Endothelial cell of umbilical vein (primary cell): ENCODE measurements around the gene DYNLT1. TPM values are rescaled to one million over a fixed set of nuclear protein-coding genes. Genes with fewer than 3 reads are reported as not detected.
"Not testable (repeated sequence)": the region's sequence is repeated elsewhere in the genome, so short reads cannot be mapped to it uniquely, and the experiment has no call there.

Source experiments
- BruUV-seq: library from RNA; stranded (reverse); fragments of 400-500 nt; replicated peaks from 2 replicates; lab custom pipeline; 2021; lab: Mats Ljungman, UMichigan
- CTCF ChIA-PET: fragments of 300-600, 350-600 bp; sonication (Branson Sonifier 250); formaldehyde crosslinking; loops from one replicate; lab custom pipeline; 2021; ENCODE audit warnings: antibody characterized with exemption, inconsistent platforms; lab: Charles Lee
- POLR2A ChIA-PET: fragments of 300-600, 350-600 bp; sonication (Branson Sonifier 250); formaldehyde crosslinking; loops from one replicate; lab custom pipeline; 2021; ENCODE audit warnings: antibody characterized with exemption, inconsistent platforms; lab: Charles Lee
- DNase-seq: peaks from one replicate; pipeline ENCODE4 v3.0.0-alpha.2; 2011; ENCODE audit warnings: low read depth, low spot score
- FAIRE-seq: peaks from 2 replicates; lab custom pipeline; 2011; peaks lifted over from hg19 to GRCh38; lab: Jason Lieb, UNC
- H2AFZ ChIP-seq: 2 replicates; pipeline ENCODE4 v1.6.0; 2012; ENCODE audit warnings: low read depth, low read length, control low read depth, inconsistent platforms
- H3K27ac ChIP-seq: 2 replicates; pipeline ENCODE4 v1.5.1; 2011; ENCODE audit warnings: low read depth, mild to moderate bottlenecking, control low read depth, low read length, moderate library complexity; ENCODE audit not compliant: insufficient read depth
- H3K27me3 ChIP-seq, 2 experiments: 2 replicates each; pipeline versions ENCODE4 v1.6.0 to v1.6.1; 2011; ENCODE audit warnings: low read length in 2 of 2, mixed read lengths in 1 of 2; ENCODE audit not compliant: control insufficient read depth in 2 of 2, insufficient read depth in 2 of 2
- H3K36me3 ChIP-seq, 2 experiments: 2 replicates in 1 of 2; 3 replicates in 1 of 2; pipeline ENCODE4 v1.5.1; 2011; ENCODE audit warnings: low read length in 2 of 2, mild to moderate bottlenecking in 1 of 2, moderate library complexity in 1 of 2; ENCODE audit not compliant: control insufficient read depth in 2 of 2, insufficient read depth in 2 of 2; ENCODE audit errors: extremely low read depth in 1 of 2
- H3K4me1 ChIP-seq: 3 replicates; pipeline ENCODE4 v1.5.1; 2011; ENCODE audit warnings: mild to moderate bottlenecking, low read length; ENCODE audit not compliant: control insufficient read depth, insufficient read depth; ENCODE audit errors: extremely low read depth
- H3K4me2 ChIP-seq: 2 replicates; pipeline ENCODE4 v1.6.1; 2011; ENCODE audit warnings: low read length, control low read depth, mixed read lengths; ENCODE audit not compliant: insufficient read depth
- H3K4me3 ChIP-seq, 3 experiments: fragments of 200-600 bp in 1 of 3; sonication (generic), shearing (Covaris generic) in 1 of 3; replicated peaks in 1 of 3; 2 replicates each; pipeline ENCODE4 v1.5.1; 2011 to 2016; ENCODE audit warnings: control low read depth in 3 of 3, low read length in 3 of 3, mild to moderate bottlenecking in 2 of 3, inconsistent platforms in 1 of 3, low read depth in 1 of 3, moderate library complexity in 1 of 3; ENCODE audit not compliant: insufficient read depth in 1 of 3
- H3K79me2 ChIP-seq: 2 replicates; pipeline ENCODE4 v1.6.0; 2012; ENCODE audit warnings: low read length, inconsistent platforms; ENCODE audit not compliant: control insufficient read depth, insufficient read depth
- H3K9ac ChIP-seq: replicated peaks from 2 replicates; pipeline ENCODE3; 2011; ENCODE audit warnings: low read length, control low read depth; ENCODE audit not compliant: insufficient read depth; ENCODE audit errors: extremely low read depth
- H3K9me1 ChIP-seq: replicated peaks from 3 replicates; pipeline ENCODE4 v1.6.0; 2011; ENCODE audit warnings: mild to moderate bottlenecking, low read length; ENCODE audit not compliant: control insufficient read depth, insufficient read depth; ENCODE audit errors: extremely low read depth
- H3K9me3 ChIP-seq: replicated peaks from 2 replicates; pipeline ENCODE4 v1.5.1; 2012; ENCODE audit warnings: low read length, inconsistent platforms; ENCODE audit not compliant: control insufficient read depth, insufficient read depth
- H4K20me1 ChIP-seq: replicated peaks from 2 replicates; pipeline ENCODE3; 2011; ENCODE audit warnings: mild to moderate bottlenecking, low read length; ENCODE audit not compliant: control insufficient read depth, insufficient read depth; ENCODE audit errors: extremely low read depth
- CTCF ChIP-seq, 2 donors: IDR thresholded peaks; 1 replicate in 1 of 2; 2 replicates in 1 of 2; pipeline ENCODE4 v1.5.1; 2011; ENCODE audit warnings: low read length in 2 of 2, mild to moderate bottlenecking in 2 of 2, moderate library complexity in 2 of 2, control low read depth in 1 of 2, inconsistent platforms in 1 of 2, low read depth in 1 of 2; ENCODE audit not compliant: insufficient read depth in 1 of 2; ENCODE audit errors: extremely low read depth in 1 of 2
- MYC ChIP-seq: IDR thresholded peaks from one replicate; pipeline ENCODE4 v1.6.1; 2011; ENCODE audit warnings: mild to moderate bottlenecking, low read depth, low read length
- POLR2AphosphoS5 ChIP-seq: IDR thresholded peaks from 2 replicates; pipeline ENCODE4 v1.6.1; 2012; ENCODE audit warnings: low read depth, mild to moderate bottlenecking, control low read depth, low read length, moderate library complexity; ENCODE audit not compliant: insufficient read depth
- dilution Hi-C: fragments of 300-500 bp; cut with MboI; formaldehyde crosslinking; loops from one replicate; pipeline ENCODE4 v1.15.0; 2019; ENCODE audit warnings: low sequenced_read_pairs; ENCODE audit not compliant: extremely low pct_ligation_motif_present
- intact Hi-C: fragments of 100-400 bp; cut with micrococcal nuclease; formaldehyde crosslinking; loops from one replicate; pipeline ENCODE4 v1.10.0; 2022
- polyA plus RNA-seq, 4 experiments: library from polyadenylated mRNA; depleted of rRNA in 3 of 4; stranded (reverse) in 3 of 4; unstranded in 1 of 4; fragments of >200 nt; gene quantifications; 2 replicates each; pipeline versions ENCODE4 v1.2.1 to v1.2.3, GENCODE V29; 2011 to 2012; ENCODE audit warnings: missing spikeins in 1 of 4
- total RNA-seq: library from RNA; stranded (reverse); gene quantifications from 2 replicates; pipeline ENCODE4 v1.2.3, GENCODE V29; 2021

Gene DYNLT1
- total and polyA plus RNA-seq, 2 donors (not counting 3 experiments of a cell fraction or from before 2014, with no cell fraction given) = 162 to 267 TPM

DNA sequence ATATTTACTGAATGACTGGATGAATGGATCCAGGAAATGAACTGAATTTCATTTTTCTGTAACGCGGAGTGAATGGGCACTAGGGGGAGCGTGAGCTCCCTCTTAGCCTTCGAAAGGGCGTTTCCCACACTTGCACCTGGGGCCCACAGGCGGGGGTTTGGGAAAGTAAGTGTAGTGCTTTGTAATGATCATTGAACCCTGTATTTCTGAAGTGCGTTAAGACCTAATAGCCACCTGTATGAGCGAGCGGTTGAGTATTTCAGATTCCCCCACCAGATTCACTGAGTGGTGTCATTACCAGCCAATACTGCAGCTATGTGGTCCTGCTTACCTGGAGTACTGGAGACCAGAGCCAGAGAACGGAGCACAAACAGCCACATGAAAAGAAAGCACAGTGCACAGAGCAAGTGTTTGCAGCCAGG lies 15.8 kb upstream of the DYNLT1 start:
- no peak for TF ChIP-seq MYC
- peak; percentile 44 to 64 for TF ChIP-seq CTCF (IDR thresholded peaks at IDR 0.05; ENCODE audit: extremely low read depth in 1 of 2, insufficient read depth in 1 of 2, low read depth in 1 of 2, low read length in 2 of 2)
- no peak for TF ChIP-seq POLR2AphosphoS5
- no peak for FAIRE-seq
- Histone ChIP-seq H2AFZ (no peak overlapping the region), H4K20me1 (no peaks in the 10 kb centered on the region), H3K9ac (no peak overlapping the region), H3K79me2 (no peaks in the 10 kb centered on the region), H3K9me1 (no peaks in the 10 kb centered on the region), H3K4me1 (no peaks in the 10 kb centered on the region), H3K27me3 (peaks cover 11 to 14% of the 10 kb centered on the region in 2 experiments), H3K4me3 (no peak overlapping the region), H3K4me2 (no peak overlapping the region), H3K9me3 (no peaks in the 10 kb centered on the region), H3K36me3 (no peaks in the 10 kb centered on the region), H3K27ac (no peak overlapping the region)
- ChIA-PET POLR2A (no interaction called here), CTCF (interaction anchor here (0.9 to 6.6 kb wide), 15 partner anchors 11 to 474 kb away, joined by 3 to 77 read pairs (median 6); partner anchors contain the start of genes DYNLT1 and SYTL3)
- intact Hi-C loops (loop anchor here (1.0 kb wide), 1 partner anchor 31 kb away; no protein-coding TSS in a partner anchor), dilution Hi-C loops (no loop called here)
- BruUV-seq = no TSS peak
- DNase-seq = no peak

DNA sequence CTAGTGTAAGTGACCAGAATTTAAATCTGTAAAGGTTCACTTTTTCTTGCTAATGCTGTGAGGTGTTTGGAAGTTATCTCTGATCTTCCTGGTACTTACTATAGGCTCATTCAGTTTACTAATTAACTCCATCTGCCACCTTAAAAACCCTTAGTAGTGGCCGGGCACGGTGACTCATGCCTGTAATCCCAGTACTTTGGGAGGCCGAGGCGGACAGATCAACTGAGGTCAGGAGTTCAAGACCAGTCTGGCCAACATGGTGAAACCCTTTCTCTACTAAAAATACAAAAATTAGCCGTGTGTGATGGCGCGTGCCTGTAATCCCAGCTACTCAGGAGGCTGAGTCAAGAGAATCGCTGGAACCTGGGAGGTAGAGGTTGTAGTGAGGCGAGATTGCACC lies 12.4 kb upstream of the DYNLT1 start:
- POLR2A ChIA-PET, H3K4me2 ChIP-seq, H3K4me1 ChIP-seq, H3K9ac ChIP-seq, H3K4me3 ChIP-seq, intact Hi-C loops, H3K79me2 ChIP-seq, BruUV-seq, H3K36me3 ChIP-seq, DNase-seq, H3K27ac ChIP-seq, H3K9me3 ChIP-seq, CTCF ChIA-PET, FAIRE-seq, H4K20me1 ChIP-seq, H3K27me3 ChIP-seq, H2AFZ ChIP-seq, H3K9me1 ChIP-seq, dilution Hi-C loops: not testable (repeated sequence)
